GM21447 (cell line): Measurements from ENCODE around the gene TAPBPL.

ENCODE experiments used
- ATAC-seq: cut with Tn5 transposase; IDR thresholded peaks from one replicate; pipeline ENCODE4 v1.9.1; 2021; ENCODE audit not compliant: unreplicated experiment

TAPBPL gene

DNA sequence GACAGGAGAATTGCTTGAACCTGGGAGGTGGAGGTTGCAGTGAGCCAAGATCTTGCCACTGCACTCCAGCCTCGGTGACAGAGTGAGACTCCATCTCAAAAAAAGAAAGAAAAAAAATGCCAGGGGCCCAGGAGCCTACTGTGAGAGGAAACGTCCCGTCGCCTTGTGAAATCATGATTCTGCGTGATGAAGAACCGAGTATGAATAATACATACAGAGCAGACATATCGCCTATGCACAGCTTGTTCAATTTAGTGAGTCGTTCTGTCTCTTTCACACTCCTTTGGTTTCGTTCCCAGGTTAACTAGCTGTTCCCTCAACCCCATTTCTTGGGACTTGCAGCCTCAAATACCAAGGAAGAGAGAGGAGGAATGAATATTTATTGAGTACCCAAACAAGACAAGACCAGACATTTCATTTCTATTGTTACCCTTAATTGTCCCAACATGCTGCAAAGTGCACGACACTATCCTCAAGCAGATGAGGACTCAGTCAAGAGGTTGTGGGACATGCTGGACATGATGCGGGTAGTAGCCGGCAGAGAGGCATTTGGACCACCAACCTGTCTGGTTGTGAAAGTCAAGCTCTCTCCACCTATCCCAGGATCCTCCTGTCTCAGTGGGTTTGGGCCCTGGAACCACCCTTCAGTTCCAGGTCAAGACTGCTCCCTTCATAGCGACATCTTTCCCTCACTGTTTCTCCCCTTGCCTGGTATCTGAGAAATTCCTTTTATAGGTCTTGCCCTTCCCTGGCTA, 15.7 kb upstream of the TAPBPL start:
- no peak for ATAC-seq

DNA sequence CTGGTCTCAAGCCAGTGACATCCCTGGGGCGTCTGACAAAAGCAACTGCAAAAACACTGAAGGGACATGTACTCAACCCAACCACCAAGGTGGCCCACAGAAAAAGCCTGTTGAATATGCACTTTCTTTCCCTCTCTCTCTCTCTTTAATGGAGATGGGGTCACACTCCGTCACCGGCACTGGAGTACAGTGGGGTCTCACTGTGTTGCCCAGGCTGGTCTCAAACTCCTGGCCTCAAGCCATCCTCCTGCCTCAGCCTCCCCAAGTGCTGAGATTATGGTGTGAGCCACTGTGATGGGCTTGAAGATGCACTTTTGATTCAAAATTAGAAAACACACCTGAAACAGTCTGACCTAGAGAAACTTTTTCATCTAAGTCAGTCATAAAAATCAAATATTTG, 14.3 kb upstream of the TAPBPL start:
- no peak for ATAC-seq

DNA sequence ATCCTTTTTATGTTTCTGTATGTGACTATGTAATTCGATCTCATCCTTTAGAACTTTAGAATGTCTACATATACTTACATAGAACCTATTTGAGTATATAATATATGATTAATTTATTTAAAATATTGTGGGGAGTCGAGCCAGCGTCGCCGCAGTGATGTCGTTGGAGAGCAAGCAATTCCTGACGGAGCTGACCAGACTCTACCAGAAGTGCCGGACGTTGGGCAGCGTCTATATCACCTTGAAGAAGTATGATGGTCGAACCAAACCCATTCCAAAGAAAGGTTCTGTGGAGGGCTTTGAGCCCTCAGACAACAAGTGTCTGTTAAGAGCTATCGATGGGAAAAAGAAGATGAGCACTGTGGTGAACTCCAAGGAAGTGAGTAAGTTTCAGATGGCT, 13.5 kb upstream of the TAPBPL start:
- ATAC-seq = no peak

DNA sequence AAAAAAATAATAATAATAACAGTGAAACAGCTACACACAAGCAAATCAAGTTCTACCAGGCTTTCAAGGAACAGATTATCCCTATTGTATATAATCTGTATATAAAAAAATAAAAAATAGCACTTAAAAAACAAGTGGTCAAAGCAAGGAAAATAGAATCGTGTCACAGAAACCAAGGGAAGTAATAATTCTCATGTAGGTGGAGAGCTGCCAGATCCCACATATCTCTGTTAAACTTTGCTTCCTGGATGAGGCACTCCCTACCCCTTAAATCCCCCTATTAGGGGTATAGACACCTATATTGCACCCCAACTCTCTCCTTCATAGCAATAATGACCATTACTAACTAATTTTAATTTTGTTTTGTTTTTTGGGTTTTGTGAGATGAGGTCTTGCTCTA, 11.5 kb upstream of the TAPBPL start:
- no peak for ATAC-seq

DNA sequence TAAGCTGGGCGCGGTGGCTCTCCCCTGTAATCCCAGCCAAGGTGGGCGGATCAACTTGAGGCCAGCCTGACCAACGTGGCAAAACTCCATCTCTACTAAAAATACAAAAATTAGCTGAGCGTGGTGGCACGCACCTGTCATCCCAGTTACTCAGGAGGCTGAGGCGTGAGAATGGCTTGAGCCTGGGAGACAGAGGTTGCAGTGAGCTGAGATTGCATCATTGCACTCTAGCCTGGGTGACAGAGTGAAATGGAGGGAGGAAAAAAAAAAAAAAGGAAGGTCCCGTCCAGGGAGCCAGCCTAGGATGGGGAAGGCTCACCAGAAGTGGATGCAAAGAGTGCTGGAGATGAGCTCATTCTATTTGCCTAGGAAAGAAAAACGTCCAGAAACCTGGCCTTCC, 9.0 kb upstream of the TAPBPL start:
- no peak for ATAC-seq

DNA sequence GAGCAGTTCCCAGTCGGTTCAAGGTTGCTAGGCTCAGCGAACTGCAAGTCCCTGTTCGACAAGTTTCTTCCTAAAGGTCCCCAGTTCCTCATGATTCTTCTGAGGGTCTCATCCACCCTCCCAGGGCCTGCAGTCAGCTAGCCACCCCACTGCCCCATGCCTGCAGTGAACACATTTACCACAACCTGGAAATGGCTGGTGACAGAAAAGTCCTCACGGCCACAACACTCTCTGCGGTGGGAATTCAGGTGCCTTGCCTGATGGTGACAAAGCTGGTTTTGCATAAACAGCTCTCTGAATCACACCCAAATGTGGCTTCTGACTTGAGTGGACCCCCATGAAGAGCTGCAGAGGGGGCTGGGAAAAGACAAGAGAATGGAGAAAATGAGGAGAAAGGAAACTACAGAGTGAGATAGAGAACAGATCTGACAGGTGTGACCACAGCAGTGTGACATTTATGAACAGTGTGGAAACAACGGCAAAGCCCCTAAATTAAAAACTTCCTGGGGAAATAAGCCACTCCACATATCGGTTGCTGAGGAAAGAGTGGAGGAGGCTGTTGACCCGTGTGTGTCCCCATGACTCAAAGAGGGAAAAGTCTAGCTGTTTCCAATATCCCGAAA, 8.4 kb upstream of the TAPBPL start:
- peak; percentile 38 for ATAC-seq

DNA sequence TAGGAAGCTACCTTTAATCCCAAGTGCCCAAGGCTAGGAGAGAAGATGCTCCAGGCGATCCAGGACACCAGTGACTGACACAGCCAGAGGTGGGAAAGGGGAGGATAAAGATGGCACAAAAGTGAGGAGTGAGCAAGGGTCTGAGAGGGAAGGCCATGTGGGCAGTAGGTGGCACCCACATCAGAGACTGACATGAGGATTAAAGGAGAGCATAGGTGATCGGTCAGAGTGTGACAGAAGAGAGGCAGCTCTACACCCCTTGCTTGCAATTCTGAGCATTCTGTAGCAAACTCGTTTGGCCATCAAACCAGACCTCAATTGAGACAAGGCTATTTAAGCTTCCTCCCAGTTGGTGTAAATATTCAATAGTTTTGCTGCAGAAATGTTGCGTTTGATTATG, 7.8 kb upstream of the TAPBPL start:
- no peak for ATAC-seq

DNA sequence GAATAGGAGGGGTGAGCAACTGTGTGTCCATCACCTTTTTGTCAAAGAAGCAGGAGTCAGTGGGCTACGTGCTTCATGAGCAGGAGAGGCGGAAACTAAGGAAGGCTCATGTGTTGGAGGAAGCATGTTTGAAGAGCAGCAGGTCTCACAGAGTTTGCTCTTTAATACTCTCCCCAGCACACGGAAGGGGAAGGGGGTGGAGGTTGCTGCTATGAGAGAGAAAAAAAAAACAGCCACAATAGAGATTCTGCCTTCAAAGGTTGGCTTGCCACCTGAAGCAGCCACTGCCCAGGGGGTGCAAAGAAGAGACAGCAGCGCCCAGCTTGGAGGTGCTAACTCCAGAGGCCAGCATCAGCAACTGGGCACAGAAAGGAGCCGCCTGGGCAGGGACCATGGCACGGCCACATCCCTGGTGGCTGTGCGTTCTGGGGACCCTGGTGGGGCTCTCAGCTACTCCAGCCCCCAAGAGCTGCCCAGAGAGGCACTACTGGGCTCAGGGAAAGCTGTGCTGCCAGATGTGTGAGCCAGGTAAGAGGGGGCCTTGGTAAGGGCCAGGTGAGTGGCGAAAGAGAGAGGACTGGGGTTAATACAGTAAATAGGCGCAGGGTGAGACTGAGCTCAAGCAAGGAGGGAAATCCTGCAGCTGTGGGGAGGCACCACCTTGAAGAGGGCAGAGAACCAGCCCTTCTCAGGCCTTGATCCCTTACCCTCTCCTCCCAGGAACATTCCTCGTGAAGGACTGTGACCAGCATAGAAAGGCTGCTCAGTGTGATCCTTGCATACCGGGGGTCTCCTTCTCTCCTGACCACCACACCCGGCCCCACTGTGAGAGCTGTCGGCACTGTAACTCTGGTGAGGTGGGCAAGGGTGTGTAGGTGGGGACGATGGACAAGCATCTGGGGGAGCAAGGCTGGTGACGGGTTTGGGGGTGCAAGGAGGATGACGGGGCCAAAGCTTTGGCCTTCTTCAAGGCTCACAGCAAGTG, 6.8 kb upstream of the TAPBPL start, which contains the start of gene CD27:
TSS of gene CD27 (plus strand) at position 252 of the 985 bp plus-strand sequence. CDS start at position 393, 141 bp downstream.
- ATAC-seq = no peak

DNA sequence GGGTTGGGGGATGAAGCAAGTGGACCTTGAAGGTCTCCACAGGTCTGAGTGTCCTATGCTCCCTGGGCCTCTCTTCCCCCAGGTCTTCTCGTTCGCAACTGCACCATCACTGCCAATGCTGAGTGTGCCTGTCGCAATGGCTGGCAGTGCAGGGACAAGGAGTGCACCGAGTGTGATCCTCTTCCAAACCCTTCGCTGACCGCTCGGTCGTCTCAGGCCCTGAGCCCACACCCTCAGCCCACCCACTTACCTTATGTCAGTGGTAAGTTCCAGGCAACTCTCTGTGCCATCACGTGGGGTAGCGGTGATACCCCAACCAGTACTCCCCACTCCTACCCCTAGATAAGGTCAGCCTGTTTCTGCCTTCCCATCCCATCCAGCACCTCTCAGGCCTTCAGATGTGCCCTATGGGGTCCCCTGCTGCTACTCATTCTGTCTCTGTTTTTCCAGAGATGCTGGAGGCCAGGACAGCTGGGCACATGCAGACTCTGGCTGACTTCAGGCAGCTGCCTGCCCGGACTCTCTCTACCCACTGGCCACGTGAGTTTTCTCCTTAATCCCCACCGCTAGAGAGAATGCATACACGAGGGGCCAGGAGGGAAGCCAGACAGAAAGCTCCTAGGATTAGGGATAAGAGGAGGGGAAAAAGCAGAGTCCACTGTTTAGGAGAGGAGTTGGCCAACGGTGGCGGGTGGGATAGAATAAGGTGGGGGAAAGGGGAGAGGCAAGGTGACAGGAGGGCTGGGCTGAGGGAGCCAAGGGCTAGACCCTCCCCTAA, 1.6 kb upstream of the TAPBPL start:
- no peak for ATAC-seq

DNA sequence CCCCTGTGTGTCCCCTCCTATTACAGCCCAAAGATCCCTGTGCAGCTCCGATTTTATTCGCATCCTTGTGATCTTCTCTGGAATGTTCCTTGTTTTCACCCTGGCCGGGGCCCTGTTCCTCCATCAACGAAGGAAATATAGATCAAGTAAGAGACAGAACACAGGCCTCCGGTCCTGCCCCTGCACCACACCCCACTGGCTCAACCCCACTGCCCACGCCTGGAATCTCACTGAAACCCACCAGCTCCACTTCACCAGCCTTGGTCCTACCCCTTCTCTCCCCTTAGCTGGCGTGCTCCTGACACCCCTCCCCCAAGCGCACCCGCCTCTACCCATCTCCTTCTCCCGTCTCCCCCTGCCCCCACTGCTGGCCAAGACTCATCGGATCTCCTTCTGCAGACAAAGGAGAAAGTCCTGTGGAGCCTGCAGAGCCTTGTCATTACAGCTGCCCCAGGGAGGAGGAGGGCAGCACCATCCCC, 934 bp upstream of the TAPBPL start:
- ATAC-seq = no peak

DNA sequence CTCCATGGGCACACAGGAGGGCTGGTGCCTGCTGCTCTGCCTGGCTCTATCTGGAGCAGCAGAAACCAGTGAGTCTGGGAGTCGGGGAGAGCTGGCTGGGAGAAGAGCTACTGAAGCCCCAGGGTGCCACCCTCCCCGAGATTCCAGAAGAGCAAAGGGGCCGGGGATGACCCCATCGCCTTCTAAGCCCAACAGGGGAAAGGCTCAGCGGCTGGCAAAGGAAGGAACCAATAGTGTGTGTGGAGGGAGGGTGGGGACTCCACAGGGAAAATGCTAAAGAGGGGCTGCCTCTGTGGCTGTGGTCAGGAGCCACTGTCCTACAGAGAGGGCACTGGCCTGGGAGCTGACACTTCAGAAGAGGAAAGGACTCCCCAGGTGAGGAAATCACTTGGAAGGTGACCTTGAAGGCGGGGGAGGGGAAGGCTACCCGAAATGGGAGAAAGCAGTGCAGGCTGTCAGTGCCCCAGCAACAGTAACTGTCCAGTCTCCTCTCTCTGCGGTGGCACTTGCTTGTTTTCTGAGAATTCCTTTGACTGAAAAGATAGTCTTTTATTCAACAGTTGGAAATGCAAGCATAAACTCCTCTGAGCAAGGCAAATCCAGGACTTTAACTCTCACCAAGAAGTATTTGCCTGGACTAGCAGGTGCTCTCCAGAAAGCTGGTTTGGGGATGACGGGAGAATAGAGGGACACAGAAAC, 552 bp downstream of the TAPBPL start:
- no peak for ATAC-seq

DNA sequence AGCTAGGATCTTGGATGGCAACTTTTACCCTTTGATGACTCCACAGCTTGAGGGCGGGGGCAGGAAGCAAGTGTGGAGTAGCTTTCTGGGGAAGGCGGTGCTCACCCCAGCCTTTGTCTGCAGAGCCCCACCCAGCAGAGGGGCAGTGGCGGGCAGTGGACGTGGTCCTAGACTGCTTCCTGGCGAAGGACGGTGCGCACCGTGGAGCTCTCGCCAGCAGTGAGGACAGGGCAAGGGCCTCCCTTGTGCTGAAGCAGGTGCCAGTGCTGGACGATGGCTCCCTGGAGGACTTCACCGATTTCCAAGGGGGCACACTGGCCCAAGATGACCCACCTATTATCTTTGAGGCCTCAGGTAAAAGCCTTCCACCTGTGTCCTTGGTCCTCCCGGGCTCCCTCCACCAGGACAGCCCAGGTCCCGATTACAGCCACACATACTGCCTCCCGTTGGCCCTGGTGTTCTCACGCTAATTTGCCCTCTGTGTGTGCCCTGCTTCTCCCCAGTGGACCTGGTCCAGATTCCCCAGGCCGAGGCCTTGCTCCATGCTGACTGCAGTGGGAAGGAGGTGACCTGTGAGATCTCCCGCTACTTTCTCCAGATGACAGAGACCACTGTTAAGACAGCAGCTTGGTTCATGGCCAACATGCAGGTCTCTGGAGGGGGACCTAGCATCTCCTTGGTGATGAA, 1.2 kb downstream of the TAPBPL start:
- no peak for ATAC-seq

DNA sequence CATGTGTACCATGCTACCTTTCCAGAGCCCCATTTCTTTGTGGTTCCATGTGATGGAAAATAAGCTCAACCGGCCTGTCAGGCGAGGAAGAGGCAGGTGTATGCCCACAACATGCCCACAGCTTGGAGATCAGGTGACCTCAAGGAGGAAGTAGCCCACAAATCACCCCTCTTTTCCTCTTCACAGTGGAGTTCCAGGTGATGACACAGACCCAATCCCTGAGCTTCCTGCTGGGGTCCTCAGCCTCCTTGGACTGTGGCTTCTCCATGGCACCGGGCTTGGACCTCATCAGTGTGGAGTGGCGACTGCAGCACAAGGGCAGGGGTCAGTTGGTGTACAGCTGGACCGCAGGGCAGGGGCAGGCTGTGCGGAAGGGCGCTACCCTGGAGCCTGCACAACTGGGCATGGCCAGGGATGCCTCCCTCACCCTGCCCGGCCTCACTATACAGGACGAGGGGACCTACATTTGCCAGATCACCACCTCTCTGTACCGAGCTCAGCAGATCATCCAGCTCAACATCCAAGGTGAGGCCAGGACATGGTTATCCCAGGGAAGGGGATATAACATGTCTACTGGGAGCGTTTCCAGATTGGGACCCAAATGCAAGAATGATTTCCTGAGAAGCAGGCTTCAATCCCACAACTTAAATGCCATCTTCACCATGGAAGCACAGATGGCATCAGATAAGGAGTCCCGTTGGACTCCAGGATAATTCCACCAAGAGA, 5.5 kb downstream of the TAPBPL start:
- ATAC-seq = no peak

DNA sequence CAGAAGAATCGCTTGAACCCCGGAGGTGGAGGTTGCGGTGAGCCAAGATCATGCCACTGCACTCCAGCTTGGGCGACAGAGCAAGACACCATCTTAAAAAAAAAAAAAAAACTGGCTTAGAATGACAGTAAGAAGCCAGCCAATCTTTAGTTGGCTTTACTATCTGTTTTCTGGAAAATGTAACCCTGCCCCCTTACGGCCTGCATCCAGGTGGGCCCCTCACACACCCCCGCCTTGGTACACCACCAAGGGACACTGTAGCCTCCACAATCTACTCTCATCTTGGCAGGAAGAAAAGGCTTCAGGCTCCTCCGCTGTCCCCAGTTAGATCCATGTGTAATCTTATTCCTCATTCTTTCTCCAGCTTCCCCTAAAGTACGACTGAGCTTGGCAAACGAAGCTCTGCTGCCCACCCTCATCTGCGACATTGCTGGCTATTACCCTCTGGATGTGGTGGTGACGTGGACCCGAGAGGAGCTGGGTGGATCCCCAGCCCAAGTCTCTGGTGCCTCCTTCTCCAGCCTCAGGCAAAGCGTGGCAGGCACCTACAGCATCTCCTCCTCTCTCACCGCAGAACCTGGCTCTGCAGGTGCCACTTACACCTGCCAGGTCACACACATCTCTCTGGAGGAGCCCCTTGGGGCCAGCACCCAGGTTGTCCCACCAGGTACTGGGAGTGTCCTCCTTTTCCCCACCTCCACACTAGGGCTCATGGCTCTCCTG, 6.6 kb downstream of the TAPBPL start:
- no peak for ATAC-seq

DNA sequence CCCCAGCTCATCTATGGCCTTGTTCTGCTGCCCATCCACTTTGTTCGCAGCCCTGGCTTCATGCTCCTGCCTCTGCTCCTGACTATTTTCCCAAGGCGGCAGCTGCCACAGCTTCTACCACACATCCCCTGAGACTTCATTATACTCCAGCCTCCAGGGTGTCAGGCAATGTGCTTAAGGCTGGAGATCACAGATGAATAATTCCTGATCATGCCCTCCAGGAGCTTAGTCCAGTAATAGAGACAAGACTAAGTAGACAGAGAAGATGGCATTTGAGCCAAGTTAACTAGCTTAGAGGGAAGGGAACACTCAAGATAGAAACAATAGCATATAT, 7.1 kb downstream of the TAPBPL start:
- no peak for ATAC-seq

DNA sequence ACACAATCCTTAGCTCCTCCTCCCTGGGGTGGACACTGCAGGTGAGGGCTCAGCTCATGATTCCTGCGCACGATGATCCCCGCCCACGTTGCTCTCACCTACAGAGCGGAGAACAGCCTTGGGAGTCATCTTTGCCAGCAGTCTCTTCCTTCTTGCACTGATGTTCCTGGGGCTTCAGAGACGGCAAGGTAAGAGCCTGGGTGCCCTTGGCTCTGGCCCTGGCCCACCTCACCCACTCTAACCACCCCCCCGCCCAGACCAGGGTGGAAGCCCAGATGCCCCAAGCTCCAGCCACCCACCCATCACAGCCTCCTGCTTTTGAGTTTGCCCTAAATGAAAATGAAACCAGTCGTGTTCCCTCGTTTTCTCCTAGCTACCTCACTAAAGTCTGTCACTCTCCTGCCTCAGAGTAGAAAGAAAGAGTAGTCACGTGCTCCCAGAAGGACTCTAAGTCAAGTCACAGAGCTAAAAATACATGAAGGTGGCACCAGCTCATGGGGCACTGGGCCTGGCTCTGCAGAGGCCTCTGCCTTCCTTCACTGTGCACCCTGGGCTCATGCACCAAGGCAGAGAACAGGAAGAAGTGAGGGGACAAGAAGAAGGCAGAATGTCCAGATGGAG, 9.0 kb downstream of the TAPBPL start:
- ATAC-seq = no peak

DNA sequence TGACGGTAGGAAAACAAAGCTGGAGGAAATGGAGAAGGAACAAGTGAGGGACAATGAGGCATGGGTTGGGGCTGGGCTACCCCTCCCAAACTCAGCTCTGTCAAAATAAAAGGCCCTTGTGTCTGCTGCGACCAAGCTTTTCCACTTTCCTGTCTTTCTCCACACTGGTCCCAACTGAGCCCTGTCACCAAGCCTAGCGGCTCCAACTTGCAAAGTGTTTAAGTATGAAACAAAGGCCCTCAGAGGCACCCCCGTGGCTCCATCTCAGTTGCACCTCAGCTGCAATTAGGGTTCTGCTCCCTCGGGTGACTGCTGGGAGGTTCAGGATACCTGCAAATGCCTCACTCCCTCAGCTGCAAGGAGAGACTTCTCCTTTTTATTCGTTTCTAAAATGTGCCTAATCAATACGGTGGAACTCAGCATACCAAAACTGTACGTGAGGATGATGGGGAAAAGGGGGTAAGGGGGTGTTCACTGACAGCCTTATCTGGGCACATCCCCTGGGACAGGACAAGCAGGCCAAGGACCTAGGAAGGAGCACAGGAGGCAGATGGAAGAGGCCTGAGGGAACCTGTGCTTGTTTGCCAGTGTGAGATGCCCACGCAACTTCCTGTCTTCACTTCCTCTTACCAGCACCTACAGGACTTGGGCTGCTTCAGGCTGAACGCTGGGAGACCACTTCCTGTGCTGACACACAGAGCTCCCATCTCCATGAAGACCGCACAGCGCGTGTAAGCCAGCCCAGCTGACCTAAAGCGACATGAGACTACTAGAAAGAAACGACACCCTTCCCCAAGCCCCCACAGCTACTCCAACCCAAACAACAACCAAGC, 9.8 kb downstream of the TAPBPL start:
- peak; percentile 71 for ATAC-seq
